ENCODE measurements around the gene PPM1K. TPM values are rescaled to one million over a fixed set of nuclear protein-coding genes. Genes with fewer than 3 reads are reported as not detected.
A peak's percentile ranks its signal among the peaks of the same experiment; 100 is the strongest.

Gene PPM1K
- polyA plus RNA-seq, 3 donors = 13.5 to 24.8 (median 21.3) TPM

GRCh38 chr4:88283661-88284438 is 511 bp downstream of the PPM1K start:
- DNase-seq = peak; percentile 74

- no peak for DNase-seq
Measured at GRCh38 chr4:88280228-88280795, 4.0 kb downstream of the PPM1K start.

DNA sequence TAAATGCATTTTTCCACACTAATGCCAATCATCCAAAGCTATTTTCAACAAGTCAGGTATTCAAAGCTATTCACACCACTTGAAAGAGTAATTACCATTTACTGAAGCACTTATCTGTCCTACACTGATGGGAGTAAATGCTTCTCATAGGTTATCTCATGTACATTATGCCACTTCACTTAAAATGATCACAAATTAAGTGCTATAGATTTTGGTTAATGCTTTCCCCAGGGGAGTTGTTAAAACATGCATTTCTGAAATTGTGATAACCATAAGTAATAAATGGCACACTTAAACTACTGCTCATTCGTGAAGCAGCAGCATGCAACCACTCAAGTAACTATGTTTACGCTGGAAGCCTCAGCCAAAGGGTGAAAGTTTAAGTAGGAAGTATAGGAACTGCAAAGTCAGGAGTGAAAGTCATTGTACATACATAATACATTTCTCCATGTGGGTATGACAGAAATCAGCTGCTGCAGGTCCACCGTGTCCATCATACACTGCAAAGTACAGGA is 6.6 kb downstream of the PPM1K start:
- no peak for DNase-seq

GRCh38 chr4:88276952-88277710 is 7.2 kb downstream of the PPM1K start:
- no peak for DNase-seq

DNA sequence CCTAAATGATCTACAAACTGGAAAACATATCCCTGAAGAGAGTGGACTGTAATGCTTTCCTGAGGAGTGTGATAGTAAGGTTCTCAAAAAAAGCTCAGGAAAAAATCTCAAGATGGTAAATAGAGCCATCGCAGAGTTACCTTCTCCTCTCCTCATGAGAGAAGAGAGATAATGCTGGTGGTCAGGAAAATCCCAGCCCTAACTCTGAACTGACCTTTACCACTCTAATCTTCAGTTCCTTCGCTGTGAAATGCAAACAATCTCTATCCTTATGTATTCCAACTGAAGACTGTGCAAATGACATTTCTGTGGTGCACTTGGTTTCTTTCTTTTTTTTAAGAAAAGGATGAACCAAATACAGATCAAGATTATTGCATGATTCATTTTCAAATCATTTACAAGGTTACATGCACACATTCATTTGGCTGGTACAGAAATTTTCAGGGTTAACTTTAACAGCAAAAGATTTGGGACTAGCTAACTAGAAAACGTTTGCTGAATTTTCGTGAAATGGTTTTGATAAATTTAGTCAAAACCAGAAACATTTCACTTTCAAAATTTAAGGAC is 8.3 kb downstream of the PPM1K start:
- DNase-seq = no peak

DNA sequence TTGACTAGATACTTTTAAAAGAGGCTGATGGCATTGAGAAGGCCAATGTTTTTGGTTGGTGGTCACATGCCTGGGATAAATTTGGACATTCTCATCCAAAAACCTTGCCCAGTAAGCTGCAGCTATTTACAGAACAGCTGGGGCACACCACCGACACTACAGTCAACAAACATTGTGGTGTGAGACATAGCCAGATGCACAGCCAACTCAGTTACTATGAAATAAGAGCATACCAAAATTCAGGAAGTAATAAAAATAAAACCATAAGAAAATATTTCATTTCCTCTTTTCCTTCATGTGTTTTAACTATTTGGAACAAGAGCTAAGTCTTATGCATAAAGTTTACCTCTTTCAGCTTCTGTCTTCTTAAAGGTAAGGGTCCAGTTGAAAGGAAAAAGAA is 8.8 kb downstream of the PPM1K start:
- DNase-seq = no peak

DNA sequence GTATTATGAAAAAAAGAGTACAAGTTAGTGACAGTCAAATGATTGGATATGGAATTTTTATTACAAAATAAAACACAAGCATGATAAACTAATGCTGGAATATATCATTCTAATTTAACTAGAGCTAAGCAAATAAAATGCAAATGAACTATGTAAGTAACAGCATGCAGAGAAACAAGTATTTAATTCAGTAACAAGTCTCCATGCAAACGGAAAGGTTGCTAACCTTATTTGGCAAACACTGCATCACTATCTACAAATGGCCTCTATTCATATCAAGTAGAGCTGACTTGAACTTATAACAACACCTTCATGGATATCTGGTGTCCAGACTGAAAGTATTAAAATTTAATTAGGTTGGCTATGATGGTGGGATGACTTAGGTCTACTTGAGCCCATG is 15.4 kb downstream of the PPM1K start:
- DNase-seq = no peak

DNA sequence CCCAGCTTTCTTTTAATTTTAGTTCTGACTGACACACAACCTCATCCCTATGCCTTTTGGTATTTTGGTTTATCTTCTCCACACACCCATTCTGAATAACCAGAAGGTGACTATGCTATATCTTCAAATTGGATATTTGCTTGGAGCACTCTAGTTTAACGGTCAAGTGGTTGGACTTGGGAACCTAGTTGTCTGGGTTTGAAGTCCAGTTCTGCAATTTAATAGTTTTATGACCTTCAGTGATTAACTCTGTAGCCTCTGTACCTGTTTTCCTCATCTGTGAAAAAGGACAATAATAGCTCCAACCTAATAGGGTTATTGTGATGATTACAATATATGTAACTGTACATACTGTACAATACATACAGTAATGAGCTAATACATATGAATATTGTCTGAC is 20.0 kb downstream of the PPM1K start:
- no peak for DNase-seq

DNA sequence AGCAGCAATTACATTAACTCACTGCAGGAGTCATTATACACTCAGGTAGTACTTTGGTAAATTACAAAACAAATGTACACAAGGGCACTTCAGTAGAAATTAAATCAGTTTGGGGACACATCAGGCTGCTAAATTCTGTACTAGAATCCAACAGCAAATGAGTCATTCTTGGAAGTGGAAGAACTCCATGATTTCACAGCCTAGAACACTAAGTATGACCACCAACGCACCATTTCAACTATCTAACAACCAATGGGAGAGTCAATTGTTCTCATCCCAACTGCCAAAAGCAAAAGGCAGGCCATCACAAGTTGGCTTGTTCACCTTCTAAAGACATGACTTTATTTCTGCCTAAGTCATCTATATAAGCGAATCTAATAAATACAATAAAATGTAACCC is 26.6 kb downstream of the PPM1K start:
- no peak for DNase-seq

- DNase-seq = no peak
Measured at GRCh38 chr4:88255111-88255510, 29.2 kb downstream of the PPM1K start.

- DNase-seq = no peak
Measured at GRCh38 chr4:88251924-88252323, 32.4 kb downstream of the PPM1K start.

- DNase-seq = no peak
Measured at GRCh38 chr4:88247148-88247547, 37.2 kb downstream of the PPM1K start.

GRCh38 chr4:88246600-88246999 is 37.8 kb downstream of the PPM1K start:
- no peak for DNase-seq

DNA sequence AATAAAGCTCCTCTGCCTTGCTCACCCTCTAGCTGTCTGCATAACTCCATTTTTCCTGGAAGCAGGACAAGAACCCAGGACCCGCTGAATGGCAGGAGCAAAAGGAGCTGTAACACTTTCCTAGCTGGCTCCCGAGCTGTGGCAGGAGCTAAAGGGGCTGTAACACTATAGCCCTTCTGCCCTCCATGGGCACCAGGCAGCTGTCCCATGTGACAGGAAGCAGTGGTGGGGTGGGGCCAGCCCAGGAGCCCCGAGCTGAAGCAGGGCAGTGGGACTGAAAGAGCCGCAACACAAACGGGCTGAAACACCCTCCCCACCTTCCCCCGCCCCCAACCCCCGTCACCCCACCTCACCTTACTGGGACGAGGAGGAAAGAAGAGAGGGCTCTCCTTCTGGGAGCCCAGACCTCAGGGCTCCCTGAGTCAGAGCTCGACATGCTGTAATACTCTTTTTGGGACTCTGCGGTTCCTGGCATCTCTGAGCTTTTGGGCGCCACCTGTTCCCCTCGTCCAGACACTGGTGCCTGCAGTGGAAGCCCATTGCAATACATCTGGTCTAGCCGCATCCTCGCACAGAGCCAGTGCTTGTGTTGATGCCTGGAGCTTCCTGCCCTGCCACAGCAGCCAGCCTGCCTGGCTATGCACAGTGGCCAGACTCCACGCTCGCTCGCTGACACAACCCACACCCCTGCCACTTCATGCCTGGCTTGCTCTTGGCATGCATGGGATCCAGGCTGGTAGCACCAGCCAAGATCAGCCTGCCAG is 39.4 kb downstream of the PPM1K start:
- no peak for DNase-seq

- DNase-seq = no peak
Measured at GRCh38 chr4:88244056-88244455, 40.3 kb downstream of the PPM1K start.

DNA sequence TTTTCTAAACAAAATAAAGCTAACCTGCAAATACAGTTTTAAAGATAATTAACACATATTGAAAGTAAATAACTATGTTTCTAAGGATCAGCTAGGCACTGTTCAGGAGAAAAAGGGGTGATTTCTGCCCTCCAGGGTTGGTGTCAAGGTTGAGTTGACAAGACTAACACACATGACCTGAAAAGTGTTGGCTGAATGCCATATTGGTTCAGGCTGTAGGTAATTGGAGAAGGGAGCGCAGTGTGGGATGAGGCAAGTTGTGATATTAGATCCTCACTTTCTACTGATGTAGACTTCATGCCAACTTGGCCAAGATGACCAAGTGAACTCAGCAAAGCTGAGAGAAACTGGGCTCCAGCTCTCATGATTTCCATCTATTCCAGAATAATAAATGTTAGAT is 42.2 kb downstream of the PPM1K start:
- peak; percentile 27 for DNase-seq

DNA sequence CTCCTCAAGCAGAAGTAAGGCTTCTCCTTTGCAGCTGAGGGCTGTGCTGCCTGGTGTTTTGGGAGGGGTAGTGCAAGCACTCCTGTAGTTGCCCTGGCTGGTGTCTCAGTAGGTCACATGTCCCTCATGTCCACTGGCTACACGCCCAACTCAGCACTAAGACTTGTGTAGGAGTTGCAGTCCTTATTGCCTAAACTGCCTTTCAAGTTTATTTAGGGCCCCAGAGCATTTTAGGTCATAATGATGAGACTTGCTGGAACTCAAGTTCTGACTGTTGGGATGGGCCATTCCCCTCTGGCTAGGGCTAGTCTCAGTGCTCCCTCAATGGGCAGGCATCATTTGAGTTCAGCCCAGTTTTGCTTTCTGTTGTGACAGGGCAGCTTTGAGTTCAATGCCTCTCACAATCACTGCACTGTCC is 44.1 kb downstream of the PPM1K start:
- no peak for DNase-seq

GRCh38 chr4:88230969-88231771 is 53.2 kb downstream of the PPM1K start:
- DNase-seq = peak; percentile 35

DNA sequence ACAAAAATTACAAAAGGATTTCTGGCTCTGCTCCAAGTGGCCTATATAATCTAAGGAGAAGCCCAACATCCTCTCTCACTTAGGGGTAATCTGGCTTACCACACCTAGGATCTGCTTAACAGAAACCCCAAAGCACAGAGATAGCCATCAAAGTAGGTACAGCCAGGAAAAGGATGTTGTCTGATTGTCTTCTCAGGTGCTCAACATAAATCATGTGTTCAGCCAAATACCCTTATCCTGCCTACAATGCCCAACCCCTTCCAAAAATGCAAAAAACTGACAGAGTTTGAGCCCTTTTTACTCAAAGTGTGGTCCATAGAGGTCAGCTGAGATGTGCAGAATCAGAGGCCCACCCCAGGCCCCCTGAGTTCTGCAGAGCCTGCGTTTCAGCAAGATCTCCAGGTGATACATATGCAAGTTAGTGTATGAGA is 53.9 kb downstream of the PPM1K start:
- DNase-seq = no peak

GRCh38 chr4:88227734-88228133 is 56.6 kb downstream of the PPM1K start:
- no peak for DNase-seq

- no peak for DNase-seq
Measured at GRCh38 chr4:88226143-88226542, 58.2 kb downstream of the PPM1K start.
